HG03135 (cell line): Measurements from ENCODE around the gene VPS36.
A peak's percentile ranks its signal among the peaks of the same experiment; 100 is the strongest.
"Not testable (repeated sequence)": the region's sequence is repeated elsewhere in the genome, so short reads cannot be mapped to it uniquely, and the experiment has no call there.

Experiments used
- ATAC-seq: cut with Tn5 transposase; IDR thresholded peaks from one replicate; pipeline ENCODE4 v1.9.1; 2021; ENCODE audit warnings: mild to moderate bottlenecking, moderate library complexity; ENCODE audit not compliant: unreplicated experiment

VPS36 gene

DNA sequence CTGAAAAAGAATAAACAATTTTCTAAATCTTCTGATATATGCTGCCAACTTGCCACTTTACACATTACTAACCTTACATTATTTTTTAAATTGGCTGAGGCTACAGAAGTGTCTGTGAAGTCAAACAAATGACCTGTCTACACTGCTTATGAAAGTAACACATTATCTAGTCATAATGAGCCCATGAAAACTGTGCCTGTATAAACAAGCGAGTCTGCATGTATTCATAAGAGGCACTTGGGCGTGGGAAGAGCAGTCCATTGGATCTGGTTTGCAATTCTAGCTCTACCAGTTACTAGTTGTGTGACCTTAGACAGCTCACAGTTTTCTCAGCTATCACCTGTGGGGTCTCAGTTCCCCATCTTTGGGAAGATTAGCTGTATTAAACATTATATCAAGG, 3.1 kb downstream of the VPS36 start:
- ATAC-seq = no peak

DNA sequence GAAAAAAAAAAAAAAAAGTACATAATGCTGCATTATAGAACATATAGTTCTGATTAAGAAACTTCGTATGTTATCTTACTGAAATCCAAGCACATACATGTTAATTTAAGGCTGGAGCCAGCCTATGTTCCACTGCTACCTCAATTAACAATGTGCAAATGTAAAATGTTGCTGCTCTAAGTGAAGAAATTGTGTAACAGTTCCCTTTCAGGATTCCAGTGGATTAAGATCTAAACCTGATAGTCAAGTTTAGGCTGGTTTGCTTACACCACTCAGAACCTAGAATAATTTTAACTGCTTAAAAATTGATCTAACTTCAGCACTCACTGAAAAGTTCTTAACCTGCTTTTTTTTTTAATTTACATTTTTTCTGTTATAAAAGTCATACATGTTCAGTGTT, 4.2 kb downstream of the VPS36 start:
- ATAC-seq = no peak

DNA sequence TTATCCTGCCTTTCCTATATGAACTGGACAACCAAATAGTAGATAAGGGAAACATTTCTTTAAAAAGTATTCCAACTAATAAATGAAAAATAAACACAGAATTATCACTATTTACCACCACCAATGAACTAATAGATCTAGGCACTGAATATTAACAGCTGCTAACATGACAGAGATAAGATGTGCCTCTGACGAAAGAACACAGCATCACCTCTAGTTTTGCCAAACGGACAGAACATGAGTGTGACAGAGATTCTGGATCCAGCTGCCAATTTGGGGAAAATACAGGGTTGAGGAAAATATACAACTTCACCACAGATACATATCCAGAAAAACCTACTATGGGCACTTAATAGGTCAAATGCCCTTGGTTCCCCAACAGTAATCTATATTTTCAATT, 18.0 kb downstream of the VPS36 start:
- no peak for ATAC-seq

DNA sequence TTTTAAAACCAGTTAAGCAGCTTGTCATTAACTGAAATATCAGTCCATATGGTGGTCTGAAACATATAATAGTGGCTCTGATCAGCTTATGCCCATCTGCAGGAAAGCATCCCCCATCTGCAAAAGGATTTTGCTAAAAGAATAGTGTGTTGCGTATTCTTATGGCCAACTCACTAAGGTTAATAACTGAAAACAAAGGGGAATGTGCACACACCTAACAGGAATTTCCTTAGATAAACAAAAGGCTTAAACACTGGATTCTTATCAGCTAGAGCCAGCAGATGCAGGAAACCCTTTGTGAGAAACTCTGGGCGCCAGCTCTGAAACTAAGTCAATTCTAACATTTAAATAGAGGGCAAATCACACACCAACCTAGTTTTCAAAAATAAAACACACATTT, 22.1 kb downstream of the VPS36 start:
- no peak for ATAC-seq

DNA sequence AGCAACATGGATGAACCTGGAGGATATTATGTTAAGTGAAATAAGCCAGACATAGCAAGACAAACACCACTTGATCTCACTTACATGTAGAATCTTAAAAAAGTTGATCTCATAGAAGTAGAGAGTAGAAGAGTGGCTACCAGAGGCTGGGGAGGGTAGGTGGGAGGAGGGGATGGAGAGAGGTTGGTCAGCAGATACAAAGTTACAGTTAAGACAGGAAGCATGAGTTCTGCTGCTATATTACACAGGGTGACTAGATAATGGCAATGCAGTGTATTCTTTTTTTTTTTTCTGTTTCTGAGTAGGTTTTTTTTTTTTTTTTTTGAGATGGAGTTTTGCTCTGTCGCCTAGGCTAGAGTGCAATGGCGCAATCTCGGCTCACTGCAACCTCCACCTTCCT, 29.2 kb downstream of the VPS36 start:
- no peak for ATAC-seq

DNA sequence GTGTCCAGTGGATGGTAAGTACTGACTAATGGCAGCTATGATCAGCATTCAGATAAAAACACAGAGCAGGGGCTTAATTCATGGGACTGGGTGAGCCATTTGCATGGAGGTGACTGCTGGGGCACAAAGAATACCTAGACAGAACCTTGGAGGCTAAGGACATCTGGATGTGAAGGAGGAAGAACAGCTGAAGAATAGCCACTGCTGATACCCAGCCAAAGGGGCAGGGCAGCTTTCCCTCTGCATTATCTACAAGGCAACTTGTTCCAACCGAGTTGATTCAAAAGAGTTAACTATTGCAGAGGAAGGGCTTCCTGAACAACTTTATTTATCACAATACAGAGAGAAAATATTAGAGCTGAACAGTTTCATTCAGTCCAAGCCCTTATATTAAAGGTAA, 31.4 kb downstream of the VPS36 start:
- no peak for ATAC-seq

DNA sequence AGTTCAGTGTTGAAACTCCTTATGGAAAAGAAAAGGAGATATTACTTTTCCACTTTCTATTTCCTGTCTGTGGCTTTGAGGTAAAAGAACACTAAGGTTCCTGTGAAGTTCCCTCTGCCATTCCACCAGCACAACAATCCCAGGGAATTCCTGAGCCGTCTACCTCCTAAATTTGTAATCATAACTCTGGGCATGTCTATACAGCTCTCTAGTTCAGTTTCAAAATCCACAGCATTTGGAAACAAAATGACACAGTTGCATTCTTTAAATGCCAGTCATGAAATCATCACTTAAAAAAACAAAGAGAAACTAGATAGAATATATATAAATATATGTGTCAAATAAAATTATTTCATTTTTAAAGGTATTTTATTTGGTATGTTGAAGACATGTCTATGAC, 35.5 kb downstream of the VPS36 start:
- no peak for ATAC-seq

DNA sequence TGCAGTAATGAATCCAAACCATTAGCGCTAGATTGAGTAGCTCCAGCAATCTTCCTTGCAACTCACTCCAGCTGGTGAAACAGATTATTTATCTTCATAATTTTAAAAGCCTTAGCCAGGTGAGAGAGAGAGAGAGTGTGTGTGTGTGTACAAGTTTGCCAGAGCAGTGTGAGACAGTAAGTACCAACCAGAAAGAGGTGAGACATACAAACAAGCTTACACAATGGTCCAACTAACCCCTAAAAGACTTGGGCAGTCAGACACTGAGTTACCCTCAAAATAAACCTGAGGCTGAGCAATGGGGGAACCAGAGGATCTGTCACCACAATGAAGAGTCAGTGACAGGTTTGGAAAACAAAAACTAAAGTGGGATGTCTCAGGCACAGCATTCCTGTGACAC, 36.4 kb downstream of the VPS36 start:
- no peak for ATAC-seq

DNA sequence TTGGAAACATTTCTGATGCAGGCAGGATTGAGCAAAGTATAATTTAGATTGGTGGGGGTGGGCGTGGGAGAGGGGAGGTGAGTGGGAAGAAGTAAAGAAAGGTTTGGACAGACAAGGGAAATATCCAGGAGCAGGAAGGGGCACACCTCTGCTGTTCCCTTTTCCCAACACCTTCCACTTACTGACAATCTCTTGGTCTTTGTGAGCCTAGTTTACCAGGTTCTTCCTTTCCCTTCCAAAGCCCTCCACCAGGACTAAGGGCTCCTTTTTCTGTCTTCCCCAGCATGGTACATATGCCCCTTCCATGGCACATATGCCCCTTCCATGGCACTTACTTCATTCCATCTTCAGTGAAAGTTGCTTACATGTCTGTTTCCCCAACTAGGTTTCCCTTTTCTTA, 38.3 kb downstream of the VPS36 start:
- no peak for ATAC-seq

DNA sequence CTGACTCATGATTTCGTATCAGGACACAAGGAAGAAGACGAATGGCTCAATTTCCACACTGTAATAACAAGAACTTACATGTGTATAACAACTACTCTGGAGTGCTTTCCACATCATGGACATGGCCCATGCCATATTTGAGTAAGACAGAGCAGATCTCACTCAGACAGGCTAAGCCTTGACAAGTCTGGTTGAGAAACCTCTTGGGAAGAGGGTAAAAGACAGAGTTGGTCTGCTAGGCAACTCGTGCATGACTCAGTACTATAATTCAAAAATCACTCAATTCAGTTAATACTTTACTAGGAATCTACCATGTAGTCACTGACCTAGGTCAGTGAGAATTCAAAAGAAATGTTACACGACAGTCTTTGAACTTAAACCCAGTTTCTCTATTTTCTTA, 38.8 kb downstream of the VPS36 start:
- peak; percentile 87 for ATAC-seq

DNA sequence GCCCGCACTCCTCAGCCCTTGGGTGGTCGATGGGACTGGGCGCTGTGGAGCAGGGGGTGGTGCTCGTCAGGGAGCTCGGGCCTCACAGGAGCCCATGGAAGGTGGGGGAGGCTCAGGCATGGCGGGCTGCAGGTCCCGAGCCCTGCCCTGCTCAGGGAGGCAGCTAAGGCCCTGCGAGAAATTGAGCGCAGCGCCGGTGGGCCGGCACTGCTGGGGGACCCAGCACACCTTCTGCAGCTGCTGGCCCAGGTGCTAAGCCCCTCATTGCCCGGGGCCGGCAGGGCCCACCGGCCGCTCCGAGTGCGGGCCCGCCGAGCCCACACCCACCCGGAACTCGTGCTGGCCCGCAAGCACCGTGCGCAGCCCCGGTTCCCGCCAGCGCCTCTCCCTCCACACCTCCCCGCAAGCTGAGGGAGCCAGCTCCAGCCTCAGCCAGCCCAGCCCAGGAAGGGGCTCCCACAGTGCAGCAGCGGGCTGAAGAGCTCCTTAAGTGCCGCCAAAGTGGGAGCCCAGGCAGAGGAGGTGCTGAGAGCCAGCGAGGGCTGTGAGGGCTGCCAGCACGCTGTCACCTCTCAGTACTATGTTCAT, 42.3 kb downstream of the VPS36 start:
- ATAC-seq = not testable (repeated sequence)

DNA sequence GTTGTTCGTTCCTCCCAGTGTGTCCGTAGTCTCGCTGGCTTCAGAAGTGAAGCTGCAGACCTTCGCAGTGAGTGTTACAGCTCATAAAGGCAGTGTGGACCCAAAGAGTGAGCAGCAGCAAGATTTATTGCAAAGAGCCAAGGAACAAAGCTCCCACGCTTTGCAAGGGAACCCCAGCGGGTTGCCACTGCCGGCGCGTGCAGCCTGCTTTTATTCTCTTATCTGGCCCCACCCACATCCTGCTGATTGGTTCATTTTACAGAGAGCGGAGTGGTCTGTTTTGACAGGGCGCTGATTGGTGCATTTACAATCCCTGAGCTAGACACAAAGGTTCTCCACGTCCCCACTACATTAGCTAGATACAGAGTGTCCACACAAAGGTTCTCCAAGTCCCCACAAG, 43.0 kb downstream of the VPS36 start:
- not testable (repeated sequence) for ATAC-seq

DNA sequence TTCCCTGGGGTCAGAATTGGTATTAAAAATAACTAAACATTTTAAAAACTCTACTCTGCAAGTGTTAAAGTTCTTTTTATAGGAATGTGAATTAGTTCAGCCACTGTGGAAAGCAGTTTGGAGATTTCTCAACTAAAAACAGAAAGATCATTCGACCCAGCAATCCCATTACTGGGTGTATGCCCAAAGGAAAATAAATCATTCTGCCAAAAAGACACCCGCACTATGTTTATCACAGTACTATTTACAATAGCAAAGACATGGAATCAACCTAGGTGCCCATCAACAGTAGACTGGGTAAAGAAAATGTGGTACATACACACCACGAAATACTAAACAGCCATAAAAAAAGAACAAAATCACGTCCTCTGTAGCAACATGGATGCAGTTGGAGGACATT, 43.8 kb downstream of the VPS36 start:
- no peak for ATAC-seq

DNA sequence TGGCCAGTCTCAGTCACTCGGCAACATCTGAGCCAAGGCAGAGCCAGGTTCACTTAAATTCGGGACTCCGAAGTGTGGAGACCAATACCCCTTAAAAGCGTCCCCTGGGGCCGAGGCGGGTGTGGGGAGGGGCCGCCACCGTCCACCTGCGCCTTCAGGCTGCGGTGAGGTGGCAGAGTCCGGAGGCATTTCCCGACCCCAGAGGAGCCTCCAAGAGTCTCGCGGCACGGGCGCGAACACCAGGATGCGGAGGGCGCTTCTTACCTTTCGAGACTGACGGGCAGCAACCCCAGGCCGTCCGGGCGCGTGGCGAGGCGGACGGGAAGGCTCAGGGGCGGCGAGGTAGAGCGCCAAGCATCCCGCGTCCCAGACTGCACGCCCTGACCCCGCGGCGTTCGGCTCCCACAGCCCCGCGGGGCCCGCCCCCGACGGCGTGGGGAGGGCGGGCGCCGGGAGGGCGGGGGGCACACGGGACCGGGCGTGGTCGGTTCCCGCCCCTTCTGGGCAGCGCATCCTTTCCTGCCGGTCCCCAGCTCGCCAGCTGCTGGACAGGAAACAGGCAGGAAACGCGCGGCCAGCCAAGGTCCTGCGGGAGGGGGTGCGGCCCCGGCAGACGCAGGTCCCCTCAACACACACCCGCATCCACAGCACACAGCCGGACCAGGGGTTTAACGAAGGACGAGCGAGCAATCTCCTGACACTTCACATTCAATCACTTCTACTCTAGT, 44.5 kb downstream of the VPS36 start, which contains the start of gene THSD1:
TSS of gene THSD1 (minus strand) at position 406 of the 728 bp plus-strand sequence. CDS start 3,572 bp downstream, outside the sequence.
- peak; percentile 56 for ATAC-seq

DNA sequence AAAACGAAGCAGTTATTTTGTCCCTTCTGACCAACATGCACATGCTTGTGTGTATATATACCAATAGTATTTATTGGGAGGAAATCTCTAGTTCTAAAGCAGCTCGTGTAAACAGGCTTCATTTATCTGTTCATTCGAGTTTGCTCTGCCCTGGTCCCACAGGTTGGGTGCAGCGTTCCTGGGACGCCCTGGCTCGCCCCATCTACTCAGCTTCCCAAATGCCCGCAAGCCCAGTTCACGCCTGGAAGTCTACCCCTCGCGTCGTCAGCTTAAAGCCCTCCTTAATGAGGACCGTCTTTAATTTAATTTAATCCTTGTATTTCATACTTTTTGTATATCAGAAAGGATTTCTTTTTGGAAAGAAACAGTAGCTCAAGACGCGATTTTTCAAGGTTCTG, 45.1 kb downstream of the VPS36 start:
- ATAC-seq = peak; percentile 13

DNA sequence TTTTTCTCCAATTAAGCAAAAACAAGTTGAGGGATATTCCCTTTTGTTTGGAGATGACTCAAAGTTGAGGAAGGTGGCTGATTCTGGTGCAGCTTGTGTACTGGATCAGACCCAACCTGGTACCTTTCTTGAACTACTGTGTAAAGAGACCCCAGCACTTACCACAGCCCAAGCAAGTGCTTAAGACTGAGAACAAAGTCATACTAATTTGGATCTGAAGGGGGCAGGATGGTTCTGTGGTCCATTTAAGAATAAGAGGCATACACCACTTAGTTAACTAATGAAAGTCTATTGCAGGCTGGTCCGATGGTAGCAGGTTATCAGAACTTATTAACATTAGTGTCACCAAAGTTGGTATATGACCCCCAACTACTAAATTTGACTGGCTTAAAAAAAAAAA, 50.7 kb downstream of the VPS36 start:
- ATAC-seq = no peak

DNA sequence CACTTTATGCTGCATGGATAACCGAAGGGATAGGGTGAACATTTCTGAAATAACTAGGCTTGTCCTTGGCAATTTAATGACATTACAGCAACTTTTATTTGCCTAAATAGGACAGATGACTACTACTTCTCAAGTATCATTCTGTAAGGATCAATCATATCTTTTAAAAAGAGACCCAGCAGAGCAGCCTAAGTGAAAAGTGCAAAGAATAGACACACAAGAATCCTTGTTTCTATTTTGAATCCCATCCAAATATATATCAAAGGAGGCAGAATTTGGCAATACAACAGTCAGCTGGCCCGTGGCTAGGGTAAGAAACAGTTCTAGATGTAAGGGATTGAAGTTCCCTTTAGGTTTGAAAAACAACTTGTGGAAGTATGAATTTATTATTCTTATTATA, 51.4 kb downstream of the VPS36 start:
- ATAC-seq = no peak

DNA sequence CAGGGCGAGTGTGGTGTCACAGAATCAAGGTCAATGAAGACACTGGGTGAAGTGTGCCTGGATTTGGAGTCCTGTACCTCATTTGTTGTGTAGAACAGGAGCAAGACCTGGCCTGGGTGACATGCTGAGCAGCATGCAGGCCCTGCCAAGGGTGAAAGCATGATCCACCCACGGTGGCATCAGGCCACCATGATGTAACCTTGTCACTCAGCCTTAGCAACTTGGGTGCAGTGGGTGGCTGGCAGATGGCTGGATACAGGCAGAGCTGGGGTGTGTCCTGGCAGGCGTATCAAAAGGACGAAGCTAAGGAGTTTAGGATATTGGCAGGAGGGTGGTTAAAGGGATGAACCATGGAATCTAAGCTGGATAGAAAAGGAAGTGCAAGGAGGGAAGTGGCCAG, 54.7 kb downstream of the VPS36 start:
- ATAC-seq = no peak

DNA sequence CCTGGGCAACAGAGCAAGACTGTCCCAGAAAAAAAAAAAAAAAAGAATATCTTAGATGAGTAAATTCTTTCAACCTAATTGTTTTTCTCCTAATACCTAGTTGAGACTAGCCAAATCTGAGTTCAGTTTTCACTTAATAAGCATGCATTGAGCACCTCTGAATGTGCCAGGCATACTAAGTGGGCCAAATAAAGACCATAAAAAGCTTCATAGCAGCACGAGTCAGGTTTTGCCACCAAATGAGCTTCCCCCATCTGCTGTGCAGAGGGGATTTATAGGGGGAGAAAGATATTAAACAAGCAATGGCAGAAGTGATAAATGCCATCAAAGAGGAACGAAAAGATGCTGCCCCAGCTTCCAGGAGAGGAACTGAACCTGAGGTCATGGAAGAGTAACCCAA, 55.8 kb downstream of the VPS36 start:
- no peak for ATAC-seq

DNA sequence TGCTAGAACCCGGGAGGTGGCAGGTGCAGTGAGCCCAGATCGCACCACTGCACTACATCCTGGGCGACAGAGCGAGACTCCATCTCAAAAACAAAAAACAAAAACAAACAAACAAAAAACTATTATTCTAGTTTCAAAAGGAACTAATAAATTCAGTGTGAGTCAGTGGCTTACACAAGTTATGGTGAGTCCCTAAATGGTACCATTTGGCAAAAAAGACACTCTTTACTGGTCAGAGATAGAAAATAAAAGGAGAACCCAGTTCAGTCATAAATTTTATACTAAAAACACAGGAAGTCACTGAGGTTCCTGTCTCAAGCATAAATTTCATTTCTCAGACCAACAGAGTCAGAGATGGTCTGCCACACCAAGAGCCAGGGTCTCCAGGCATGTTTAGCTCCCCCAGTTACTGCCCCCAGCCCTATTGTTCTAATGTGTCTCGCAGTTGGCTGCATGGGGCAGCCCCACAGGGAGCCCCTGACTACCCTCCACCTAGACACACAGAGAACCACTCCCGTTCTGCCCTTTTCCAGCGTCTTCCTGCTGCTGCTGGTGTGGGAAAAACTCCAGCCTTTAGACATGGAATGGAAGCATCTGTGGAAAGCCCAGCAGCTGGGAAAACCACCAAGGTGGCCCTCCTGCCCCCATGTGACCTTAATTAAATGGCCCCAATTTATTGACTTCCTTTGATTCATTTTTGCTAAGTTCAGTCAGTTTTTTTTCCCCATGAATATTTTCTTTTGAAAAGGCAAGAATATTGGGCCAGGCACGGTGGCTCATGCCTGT, 56.7 kb downstream of the VPS36 start:
- ATAC-seq = no peak

DNA sequence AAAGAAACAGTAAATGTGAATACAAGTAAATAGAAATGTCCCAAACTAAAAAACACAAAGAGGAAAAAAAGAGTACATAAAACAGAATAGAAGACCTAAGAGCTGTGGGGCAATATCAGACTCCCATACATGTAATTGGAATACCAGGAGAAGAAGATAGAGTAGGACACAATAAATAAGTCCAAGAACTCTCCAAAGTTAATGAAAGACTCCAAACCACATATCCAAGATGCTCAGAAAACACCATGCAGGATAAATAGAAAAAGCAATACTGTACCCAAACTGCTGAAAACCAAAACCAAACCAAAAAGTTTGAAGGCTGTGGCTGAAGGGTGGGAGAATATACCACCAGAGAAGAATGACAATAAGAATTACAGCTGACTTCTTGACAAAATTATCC, 62.7 kb downstream of the VPS36 start:
- no peak for ATAC-seq

DNA sequence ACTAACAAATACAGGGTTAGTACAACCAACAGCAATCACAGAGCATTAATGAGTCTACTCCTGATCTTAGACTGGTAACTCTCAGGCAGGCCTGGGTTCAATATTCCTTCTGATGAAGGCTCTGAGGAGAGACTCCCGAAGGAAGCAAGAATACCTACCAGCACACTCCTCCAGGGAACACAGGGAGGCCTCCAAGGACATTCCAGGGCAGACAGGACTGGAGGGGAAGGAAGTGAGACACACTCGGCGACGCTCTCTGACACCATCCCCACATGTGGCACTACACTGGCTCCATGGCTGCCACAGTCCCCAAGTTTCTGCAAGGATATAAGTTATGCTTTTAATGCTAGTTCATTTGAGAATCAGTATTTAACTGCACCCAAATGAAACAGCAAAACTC, 64.6 kb downstream of the VPS36 start:
- ATAC-seq = no peak
